ENCODE data around the gene ATP2A1. TPM values are rescaled to one million over a fixed set of nuclear protein-coding genes. Genes with fewer than 3 reads are reported as not detected.

Gene ATP2A1
- total and polyA plus RNA-seq, 7 donors: 169 to 2,539 (median 1,569) TPM

- H3K27ac ChIP-seq: peak overlapping the region; percentile 88
- no peaks in the 10 kb centered on the region for H3K27me3 ChIP-seq (ENCODE audit: insufficient read depth in 3 of 3, low read length in 2 of 3)
- intact Hi-C loops (cut with DNase I): loop anchor here in 1 of 2 donors (1.0 kb wide), 1 partner anchor 70 kb away; no protein-coding TSS in a partner anchor
- WGBS, 3 donors: 13 to 23% (median 18%) methylated on average over 13 of the region's 13 CpGs
- peak overlapping the region; percentile 41 for H3K4me3 ChIP-seq
- H3K36me3 ChIP-seq (ENCODE audit: insufficient read depth in 1 of 2, low read depth in 1 of 2): peaks cover 0 to 44% of the 10 kb centered on the region in 2 donors
- H3K9me3 ChIP-seq: no peaks in the 10 kb centered on the region
- TF ChIP-seq, protein P1, sequence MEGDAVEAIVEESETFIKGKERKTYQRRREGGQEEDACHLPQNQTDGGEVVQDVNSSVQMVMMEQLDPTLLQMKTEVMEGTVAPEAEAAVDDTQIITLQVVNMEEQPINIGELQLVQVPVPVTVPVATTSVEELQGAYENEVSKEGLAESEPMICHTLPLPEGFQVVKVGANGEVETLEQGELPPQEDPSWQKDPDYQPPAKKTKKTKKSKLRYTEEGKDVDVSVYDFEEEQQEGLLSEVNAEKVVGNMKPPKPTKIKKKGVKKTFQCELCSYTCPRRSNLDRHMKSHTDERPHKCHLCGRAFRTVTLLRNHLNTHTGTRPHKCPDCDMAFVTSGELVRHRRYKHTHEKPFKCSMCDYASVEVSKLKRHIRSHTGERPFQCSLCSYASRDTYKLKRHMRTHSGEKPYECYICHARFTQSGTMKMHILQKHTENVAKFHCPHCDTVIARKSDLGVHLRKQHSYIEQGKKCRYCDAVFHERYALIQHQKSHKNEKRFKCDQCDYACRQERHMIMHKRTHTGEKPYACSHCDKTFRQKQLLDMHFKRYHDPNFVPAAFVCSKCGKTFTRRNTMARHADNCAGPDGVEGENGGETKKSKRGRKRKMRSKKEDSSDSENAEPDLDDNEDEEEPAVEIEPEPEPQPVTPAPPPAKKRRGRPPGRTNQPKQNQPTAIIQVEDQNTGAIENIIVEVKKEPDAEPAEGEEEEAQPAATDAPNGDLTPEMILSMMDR (IDR thresholded peaks at IDR 0.05): peak; percentile 16
- DNase-seq: peak in 1 of 2 donors; percentile 87
- ATAC-seq: peak; percentile 55 to 72 (median 64)
- peaks cover 30% of the 10 kb centered on the region for H3K4me1 ChIP-seq
These were observed 2.9 kb upstream of the ATP2A1 start for GRCh38 chr16:28875134-28876018.

DNA sequence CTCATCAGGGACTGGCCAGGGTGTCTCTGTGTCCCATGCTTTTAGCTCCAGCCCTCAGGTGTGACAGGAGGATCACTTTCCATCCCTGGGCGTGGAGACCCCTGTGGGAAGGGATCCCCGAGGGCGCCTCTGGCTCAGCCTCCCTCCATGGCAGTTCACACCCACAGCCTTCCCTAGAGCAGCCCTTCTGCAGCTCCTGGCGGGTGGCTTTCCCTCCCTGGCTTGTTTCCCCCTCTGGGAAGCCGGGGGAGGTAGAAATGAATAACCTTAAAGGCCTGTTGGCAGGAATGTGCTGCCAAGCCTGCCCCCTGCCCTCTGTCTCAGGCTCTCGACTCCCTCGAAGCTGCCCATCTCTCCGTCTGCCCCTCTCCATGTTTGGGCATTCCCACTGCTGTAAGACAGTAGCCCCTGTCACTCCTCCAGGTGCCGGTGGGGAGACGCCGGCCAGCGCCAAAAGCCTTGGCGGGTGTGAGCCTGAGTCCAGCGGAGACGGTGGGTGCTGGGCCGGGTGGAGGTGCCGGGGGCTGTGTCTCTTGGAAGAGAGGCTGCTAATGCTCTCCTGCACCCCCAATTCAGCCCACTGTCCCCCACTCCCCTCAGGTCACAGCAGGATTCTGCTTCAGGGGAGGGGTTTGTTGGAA, 2.1 kb upstream of the ATP2A1 start:
- peaks cover 33% of the 10 kb centered on the region for H3K4me1 ChIP-seq

GRCh38 chr16:28876973-28877654, 1.2 kb upstream of the ATP2A1 start:
- Histone ChIP-seq H3K9me3 (no peaks in the 10 kb centered on the region), H3K27me3 (ENCODE audit: insufficient read depth in 3 of 3, low read length in 2 of 3) (no peaks in the 10 kb centered on the region), H3K4me3 (peak overlapping the region; percentile 22), H3K4me1 (peaks cover 33% of the 10 kb centered on the region), H3K27ac (peak overlapping the region; percentile 88), H3K36me3 (ENCODE audit: insufficient read depth in 1 of 2, low read depth in 1 of 2) (peaks cover 0 to 27% of the 10 kb centered on the region in 2 donors)
- TF ChIP-seq, protein P1 (IDR thresholded peaks at IDR 0.05): no peak
- ATAC-seq (peak in 2 of 4 donors; percentile 11 to 12), DNase-seq (no peak)
- intact Hi-C loops (cut with DNase I): no loop called here
- 27 to 36% (median 28%) methylated on average over 12 of the region's 12 CpGs for WGBS, 3 donors

More for the DNA sequence above, 2.1 kb upstream of the ATP2A1 start:
- TF ChIP-seq, protein P1 (IDR thresholded peaks at IDR 0.05): no peak
- ATAC-seq (no peak), DNase-seq (no peak)
- no peaks in the 10 kb centered on the region for H3K9me3 ChIP-seq
- 23 to 32% (median 27%) methylated on average over 17 of the region's 17 CpGs for WGBS, 3 donors
- H3K27ac ChIP-seq: peak overlapping the region; percentile 88
- H3K4me3 ChIP-seq: peak overlapping the region; percentile 41
- intact Hi-C loops (cut with DNase I): no loop called here
- H3K36me3 ChIP-seq (ENCODE audit: insufficient read depth in 1 of 2, low read depth in 1 of 2): peaks cover 0 to 36% of the 10 kb centered on the region in 2 donors
- H3K27me3 ChIP-seq (ENCODE audit: insufficient read depth in 3 of 3, low read length in 2 of 3): no peaks in the 10 kb centered on the region

DNA sequence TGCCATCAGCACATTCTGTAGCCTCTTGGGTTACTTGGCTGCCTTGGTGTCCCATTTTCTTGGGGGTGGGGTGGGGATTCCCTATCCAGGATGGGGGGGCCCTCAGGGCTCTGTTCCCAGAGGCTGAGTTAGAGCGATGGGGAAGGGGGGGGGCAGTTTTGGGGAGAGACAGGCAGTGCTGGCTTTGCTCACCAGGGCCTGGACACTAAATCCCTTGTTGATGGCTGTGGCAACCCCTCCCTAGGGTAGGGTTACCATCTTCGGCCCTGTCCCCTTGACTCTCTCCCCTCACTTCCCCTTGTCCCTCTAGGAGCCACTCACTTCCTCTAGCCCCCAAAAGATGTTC, 660 bp upstream of the ATP2A1 start:
- TF ChIP-seq, protein P1 (IDR thresholded peaks at IDR 0.05): no peak
- H3K4me3 ChIP-seq: peak overlapping the region; percentile 83
- ATAC-seq: peak in 2 of 4 donors; percentile 22 to 37
- H3K4me1 ChIP-seq: peaks cover 35% of the 10 kb centered on the region
- DNase-seq: peak in 1 of 2 donors; percentile 79
- H3K27me3 ChIP-seq (ENCODE audit: insufficient read depth in 3 of 3, low read length in 2 of 3): no peaks in the 10 kb centered on the region
- peaks cover 0 to 21% of the 10 kb centered on the region in 2 donors for H3K36me3 ChIP-seq (ENCODE audit: insufficient read depth in 1 of 2, low read depth in 1 of 2)
- H3K27ac ChIP-seq: peak overlapping the region; percentile 88
- no peaks in the 10 kb centered on the region for H3K9me3 ChIP-seq
- 7 to 28% (median 14%) methylated on average over 1 to 2 of the region's 2 CpGs for WGBS, 3 donors
- intact Hi-C loops (cut with DNase I): no loop called here

Data from psoas muscle (tissue), 8 donors.